ENCODE data around the gene TUBB4B. TPM values are rescaled to one million over a fixed set of nuclear protein-coding genes. Genes with fewer than 3 reads are reported as not detected.

The TUBB4B gene
- total and polyA plus RNA-seq, 11 donors = 244 to 900 (median 515) TPM

DNA sequence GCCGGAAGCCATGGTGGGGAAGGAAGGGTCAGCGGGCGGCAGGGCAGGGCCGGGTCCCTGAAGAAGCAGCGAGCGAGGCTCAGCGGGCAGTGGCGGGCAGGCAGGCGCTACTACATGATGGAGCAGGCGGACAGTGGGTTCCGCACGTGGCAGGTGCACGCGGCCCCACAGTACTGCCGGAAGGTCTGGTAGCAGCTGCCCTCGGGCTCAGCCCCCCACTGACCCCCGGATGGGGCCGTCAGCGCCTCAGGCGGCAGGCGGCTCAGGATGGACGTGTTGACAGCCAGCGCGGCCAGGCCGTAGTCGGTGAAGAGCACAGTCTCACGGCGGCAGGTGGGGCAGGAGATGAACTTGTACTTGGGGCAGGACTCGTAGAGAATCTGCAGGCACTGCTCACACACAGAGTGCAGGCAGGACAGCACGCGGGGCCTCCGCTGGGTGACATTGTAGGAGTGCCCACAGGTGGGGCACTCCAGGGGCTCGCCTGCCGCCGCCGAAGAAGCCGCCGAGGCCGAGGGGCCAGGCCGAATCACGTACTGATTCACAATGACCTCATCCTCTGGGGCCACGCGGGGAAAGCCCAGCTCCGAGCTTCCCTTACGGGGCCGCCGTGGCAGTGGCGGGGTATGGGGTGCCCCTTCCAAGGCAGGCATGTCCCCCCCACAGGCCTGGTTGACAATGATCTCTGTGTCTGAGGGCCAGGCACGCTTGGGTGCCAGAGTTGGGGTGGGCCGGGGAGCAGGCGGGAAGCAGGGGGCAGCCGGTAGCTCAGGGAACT, 20.6 kb upstream of the TUBB4B start:
- Histone ChIP-seq H3K9me3 (no peaks in the 10 kb centered on the region), H3K36me3 (peaks cover 0 to 8% (median 0%) of the 10 kb centered on the region in 9 donors), H3K4me3 (no peak overlapping the region), H3K4me1 (peaks cover 2 to 55% (median 38%) of the 10 kb centered on the region in 12 donors), H3K27ac (peak overlapping the region in 2 of 12 donors; percentile 43 to 85), H3K27me3 (peaks cover 0 to 4% (median 0%) of the 10 kb centered on the region in 9 donors)
- TF ChIP-seq, protein P1, sequence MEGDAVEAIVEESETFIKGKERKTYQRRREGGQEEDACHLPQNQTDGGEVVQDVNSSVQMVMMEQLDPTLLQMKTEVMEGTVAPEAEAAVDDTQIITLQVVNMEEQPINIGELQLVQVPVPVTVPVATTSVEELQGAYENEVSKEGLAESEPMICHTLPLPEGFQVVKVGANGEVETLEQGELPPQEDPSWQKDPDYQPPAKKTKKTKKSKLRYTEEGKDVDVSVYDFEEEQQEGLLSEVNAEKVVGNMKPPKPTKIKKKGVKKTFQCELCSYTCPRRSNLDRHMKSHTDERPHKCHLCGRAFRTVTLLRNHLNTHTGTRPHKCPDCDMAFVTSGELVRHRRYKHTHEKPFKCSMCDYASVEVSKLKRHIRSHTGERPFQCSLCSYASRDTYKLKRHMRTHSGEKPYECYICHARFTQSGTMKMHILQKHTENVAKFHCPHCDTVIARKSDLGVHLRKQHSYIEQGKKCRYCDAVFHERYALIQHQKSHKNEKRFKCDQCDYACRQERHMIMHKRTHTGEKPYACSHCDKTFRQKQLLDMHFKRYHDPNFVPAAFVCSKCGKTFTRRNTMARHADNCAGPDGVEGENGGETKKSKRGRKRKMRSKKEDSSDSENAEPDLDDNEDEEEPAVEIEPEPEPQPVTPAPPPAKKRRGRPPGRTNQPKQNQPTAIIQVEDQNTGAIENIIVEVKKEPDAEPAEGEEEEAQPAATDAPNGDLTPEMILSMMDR (IDR thresholded peaks at IDR 0.05) = no peak
- TF ChIP-seq POLR2A (IDR thresholded peaks at IDR 0.05) = no peak
- WGBS, 4 donors = 66 to 81% (median 77%) methylated on average over 21 to 52 of the region's 52 CpGs
- intact Hi-C loops (cut with DNase I) = loop anchor here in 3 of 10 donors (5.0 to 10.0 kb wide), 2 partner anchors 33 to 436 kb away; partner anchors contain the start of genes ANAPC2 (in 2 of the 3) and SSNA1 (in 2 of the 3)
- ATAC-seq (no peak), DNase-seq (no peak)

DNA sequence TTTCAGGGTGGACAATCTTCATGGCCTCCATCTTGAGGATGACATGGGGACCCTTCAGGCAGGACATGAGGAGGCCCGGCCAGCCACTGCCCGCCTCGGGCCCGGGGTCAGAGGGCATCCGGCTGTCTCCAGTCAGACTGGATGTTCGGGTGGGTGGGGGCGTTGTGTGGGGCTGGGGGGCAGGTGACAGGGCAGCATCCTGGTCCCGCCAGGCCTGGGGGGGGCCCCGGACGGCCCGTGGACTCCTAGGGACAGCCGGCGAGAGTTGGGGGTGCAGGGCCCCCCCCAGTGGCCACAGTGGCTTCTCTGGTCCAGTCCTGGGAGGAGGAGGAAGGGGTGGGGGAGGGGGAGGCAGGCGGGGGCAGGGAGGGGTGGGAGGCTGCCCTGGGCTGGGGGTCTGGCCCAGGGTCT, 20.0 kb upstream of the TUBB4B start:
- intact Hi-C loops (cut with DNase I) = loop anchor here in 3 of 10 donors (5.0 to 10.0 kb wide), 2 partner anchors 34 to 436 kb away; partner anchors contain the start of genes ANAPC2 (in 2 of the 3) and SSNA1 (in 2 of the 3)
- Histone ChIP-seq H3K4me1 (peaks cover 2 to 55% (median 38%) of the 10 kb centered on the region in 12 donors), H3K36me3 (peaks cover 0 to 3% (median 0%) of the 10 kb centered on the region in 9 donors), H3K27me3 (peaks cover 0 to 4% (median 0%) of the 10 kb centered on the region in 9 donors), H3K4me3 (peak overlapping the region in 9 of 12 donors; percentile 37 to 68 (median 51)), H3K9me3 (no peaks in the 10 kb centered on the region), H3K27ac (peak overlapping the region in 10 of 12 donors; percentile 28 to 85 (median 63))
- ATAC-seq (no peak), DNase-seq (no peak)
- no peak for TF ChIP-seq POLR2A (IDR thresholded peaks at IDR 0.05)
- TF ChIP-seq, protein P1 (IDR thresholded peaks at IDR 0.05) = no peak
- 58 to 76% (median 72%) methylated on average over 9 to 14 of the region's 14 CpGs; no CpG with 5 or more reads in 1 of the 4 donors for WGBS, 4 donors

DNA sequence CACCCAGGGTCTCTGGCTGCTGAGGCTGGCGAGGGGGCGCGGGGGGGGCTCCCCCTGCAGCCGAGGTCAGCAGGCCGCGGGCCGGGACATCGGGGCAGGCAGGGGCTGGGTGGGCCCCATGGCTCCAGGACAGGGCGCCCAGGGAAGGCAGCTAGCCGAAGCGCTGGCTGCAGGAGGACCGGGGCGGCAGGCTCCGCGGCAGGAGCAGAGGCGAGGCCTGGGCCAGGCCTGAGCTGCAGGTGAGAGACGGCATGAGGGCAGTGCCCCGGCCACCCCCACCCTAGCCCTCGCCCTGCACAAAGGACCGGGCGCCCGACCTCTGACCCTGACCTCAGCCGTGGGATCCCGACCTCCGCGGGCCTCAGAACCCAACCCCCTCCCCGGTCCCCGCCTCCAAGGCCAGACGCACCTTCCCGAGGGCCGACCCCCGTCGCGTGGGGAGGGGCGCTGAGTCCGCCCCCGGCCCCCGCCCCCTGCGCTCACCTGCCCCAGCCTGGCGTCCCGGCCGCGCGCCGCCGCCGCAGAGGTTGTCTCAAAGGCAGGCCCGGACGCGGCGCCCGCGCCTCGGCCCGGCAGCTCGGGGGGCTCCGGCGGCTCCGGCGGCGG, 19.5 kb upstream of the TUBB4B start:
- 3 to 14% (median 6%) methylated on average over 18 to 61 of the region's 61 CpGs for WGBS, 4 donors

More for the DNA sequence above, 19.5 kb upstream of the TUBB4B start:
- H3K27me3 ChIP-seq = peaks cover 0 to 4% (median 0%) of the 10 kb centered on the region in 9 donors
- peak overlapping the region; percentile 11 to 68 (median 50) for H3K4me3 ChIP-seq
- intact Hi-C loops (cut with DNase I) = loop anchor here in 3 of 10 donors (2.0 to 10.0 kb wide), 3 partner anchors 17 to 437 kb away; partner anchors contain the start of genes ANAPC2 (in 2 of the 3), NDOR1 (in 2 of the 3), SSNA1 (in 2 of the 3) and TMEM203 (in 2 of the 3)
- DNase-seq (no peak), ATAC-seq (no peak)
- no peaks in the 10 kb centered on the region for H3K9me3 ChIP-seq
- no peak for TF ChIP-seq POLR2A (IDR thresholded peaks at IDR 0.05)
- TF ChIP-seq, protein P1 (IDR thresholded peaks at IDR 0.05) = no peak
- H3K36me3 ChIP-seq = no peaks in the 10 kb centered on the region
- H3K27ac ChIP-seq = peak overlapping the region in 11 of 12 donors; percentile 28 to 85 (median 63)
- peaks cover 2 to 54% (median 38%) of the 10 kb centered on the region in 12 donors for H3K4me1 ChIP-seq

Measured in heart left ventricle (tissue), 16 donors.